HK-2 (cell line): ENCODE results near the gene HDAC1.
"Not testable (repeated sequence)": the region's sequence is repeated elsewhere in the genome, so short reads cannot be mapped to it uniquely, and the experiment has no call there.

ENCODE experiments used
- DNase-seq: peaks from one replicate; pipeline ENCODE4 v3.0.0-alpha.2; 2018; ENCODE audit not compliant: unreplicated experiment

Gene HDAC1

DNA sequence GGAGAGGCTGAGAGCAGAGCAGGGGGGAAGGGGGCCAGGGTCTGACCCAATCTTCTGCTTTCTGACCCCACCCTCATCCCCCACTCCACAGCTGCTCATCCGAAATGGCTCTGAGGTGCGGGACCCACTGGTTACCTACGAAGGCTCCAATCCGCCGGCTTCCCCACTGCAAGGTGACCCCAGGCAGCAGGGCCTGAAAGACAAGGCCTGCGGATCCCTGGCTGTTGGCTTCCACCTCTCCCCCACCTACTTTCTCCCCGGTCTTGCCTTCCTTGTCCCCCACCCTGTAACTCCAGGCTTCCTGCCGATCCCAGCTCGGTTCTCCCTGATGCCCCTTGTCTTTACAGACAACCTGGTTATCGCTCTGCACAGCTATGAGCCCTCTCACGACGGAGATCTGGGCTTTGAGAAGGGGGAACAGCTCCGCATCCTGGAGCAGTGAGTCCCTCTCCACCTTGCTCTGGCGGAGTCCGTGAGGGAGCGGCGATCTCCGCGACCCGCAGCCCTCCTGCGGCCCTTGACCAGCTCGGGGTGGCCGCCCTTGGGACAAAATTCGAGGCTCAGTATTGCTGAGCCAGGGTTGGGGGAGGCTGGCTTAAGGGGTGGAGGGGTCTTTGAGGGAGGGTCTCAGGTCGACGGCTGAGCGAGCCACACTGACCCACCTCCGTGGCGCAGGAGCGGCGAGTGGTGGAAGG, 17.1 kb upstream of the HDAC1 start:
- no peak for DNase-seq

DNA sequence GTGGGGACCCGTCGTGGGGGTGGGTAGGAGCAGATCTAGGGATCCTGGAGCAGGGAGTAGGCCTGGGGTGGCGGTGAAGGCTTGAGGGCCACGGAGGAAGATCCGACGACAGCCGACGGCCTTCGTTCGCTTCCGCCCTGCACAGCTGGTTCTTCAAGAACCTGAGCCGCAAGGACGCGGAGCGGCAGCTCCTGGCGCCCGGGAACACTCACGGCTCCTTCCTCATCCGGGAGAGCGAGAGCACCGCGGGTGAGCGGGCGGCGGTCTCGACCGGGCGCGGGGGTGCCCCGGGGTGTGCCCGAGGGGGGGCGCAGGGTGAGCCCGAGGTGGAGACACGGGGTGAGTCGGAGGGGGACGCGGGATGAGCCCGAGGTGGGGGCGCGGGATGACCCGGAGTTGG, 16.5 kb upstream of the HDAC1 start:
- no peak for DNase-seq

DNA sequence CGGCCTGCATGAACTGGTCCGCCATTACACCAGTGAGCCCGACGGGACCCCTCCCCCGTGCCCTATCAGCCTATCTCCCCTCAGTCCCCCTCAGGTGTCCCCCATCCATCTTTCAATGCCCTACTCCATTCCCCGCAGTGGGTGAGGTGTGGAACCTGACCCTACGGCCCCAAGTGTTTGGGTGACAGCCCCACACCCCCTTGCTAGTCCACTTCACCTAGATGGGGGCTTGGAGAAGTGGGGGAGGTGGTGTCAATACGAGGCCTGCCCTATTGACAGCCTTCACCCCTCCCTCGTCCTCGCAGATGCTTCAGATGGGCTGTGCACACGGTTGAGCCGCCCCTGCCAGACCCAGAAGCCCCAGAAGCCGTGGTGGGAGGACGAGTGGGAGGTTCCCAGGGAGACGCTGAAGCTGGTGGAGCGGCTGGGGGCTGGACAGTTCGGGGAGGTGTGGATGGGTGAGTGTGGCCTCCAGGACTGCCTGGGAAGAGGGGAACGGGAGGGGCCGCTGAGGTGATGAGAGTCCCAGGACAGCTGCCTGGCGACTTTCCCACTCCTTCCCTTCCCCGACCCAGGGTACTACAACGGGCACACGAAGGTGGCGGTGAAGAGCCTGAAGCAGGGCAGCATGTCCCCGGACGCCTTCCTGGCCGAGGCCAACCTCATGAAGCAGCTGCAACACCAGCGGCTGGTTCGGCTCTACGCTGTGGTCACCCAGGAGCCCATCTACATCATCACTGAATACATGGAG, 15.7 kb upstream of the HDAC1 start:
- DNase-seq = no peak

DNA sequence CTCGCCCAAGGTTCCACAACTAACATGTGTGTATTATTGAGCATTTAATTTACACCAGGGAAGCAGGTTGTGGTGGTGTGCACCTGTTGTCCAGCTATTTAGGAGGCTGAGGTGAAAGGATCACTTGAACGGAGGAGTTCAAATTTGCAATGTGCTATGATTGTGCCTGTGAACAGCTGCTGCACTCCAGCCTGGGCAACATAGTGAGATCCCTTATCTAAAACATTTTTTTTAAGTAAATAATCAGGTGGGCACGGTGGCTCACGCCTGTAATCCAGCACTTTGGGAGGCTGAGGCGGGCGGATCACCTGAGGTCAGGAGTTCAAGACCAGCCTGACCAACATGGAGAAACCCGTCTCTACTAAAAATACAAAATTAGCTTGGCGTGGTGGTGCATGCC, 7.1 kb upstream of the HDAC1 start:
- DNase-seq = not testable (repeated sequence)

DNA sequence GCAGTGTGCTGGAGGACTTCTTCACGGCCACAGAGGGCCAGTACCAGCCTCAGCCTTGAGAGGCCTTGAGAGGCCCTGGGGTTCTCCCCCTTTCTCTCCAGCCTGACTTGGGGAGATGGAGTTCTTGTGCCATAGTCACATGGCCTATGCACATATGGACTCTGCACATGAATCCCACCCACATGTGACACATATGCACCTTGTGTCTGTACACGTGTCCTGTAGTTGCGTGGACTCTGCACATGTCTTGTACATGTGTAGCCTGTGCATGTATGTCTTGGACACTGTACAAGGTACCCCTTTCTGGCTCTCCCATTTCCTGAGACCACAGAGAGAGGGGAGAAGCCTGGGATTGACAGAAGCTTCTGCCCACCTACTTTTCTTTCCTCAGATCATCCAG, 6.2 kb upstream of the HDAC1 start:
- DNase-seq = no peak

DNA sequence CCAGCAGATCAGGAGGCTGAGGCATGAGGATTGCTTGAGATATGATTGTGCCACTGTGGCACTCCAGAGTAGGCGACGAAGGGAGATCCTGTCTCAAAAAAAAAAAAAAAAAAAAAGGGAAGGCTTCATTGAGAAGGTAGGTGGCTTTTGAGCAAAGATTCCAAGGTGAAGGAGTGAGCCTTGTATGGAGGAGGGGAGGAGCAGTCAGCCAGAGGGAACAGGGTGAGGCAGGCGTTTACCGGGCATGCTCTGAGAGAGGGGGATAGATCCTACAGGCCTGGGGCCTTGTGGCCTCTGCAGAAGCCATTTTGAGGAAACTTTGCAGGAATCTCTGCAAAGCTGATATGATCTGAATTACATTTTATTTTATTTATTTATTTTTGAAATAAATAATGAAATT, 5.1 kb upstream of the HDAC1 start:
- DNase-seq = no peak

DNA sequence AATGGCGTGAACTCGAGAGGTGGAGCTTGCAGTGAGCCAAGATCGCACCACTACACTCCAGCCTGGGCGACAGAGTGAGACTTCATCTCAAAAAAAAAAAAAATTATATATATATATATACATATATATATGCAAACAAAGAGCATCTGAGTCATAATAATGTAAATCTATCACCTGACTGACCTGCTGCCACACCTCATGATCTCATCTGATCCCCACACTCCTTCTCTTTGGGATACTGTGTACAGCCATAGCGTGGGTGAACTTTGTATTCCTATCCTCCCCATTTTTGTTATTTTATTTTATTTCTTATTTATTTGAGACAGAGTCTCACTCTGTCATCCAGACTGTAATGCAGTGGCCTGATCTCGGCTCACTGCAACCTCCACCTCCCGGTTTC, 2.6 kb upstream of the HDAC1 start:
- DNase-seq = no peak

DNA sequence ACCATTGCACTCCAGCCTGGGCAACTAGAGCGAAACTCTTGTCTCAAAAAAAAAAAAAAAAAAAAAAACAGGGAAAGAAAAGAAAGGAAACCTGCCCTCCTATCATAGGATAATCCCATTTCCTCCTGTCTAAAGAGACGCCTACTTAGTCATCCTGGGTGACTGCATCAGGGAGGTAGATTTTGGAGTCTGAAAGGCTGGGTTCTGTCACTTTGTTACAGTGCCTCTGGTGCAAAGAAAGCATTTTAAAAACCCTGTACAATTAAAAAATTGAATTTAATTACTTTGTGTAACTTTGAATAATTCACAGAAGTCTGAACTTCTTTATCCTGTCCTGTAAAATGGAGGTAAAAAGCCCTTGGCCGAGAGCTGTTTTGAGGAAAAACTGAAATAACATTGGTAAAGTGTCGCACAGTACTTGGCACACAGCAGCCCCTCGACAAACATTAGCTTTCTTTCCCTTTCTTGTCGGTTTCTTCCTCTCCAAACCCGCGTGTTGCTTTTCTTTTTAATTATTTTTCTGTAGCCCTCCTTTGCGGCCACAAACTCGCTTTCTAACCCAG, 657 bp upstream of the HDAC1 start:
- peak; percentile 18 for DNase-seq

DNA sequence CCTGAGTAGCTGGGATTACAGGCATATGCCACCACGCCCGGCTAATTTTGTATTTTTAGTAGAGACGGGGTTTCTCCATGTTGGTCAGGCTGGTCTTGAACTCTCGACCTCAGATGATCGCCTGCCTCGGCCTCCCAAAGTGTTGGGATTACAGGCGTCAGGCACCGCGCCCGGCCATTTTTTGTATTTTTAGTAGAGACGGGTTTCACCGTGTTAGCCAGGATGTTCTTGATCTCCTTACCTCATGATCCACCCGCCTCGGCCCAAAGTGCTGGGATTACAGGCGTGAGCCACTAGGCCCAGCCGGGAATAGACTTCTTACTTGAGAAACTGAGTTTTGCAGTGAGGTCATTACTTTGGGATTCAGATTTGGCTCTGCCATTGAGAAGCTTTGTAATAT, 6.3 kb downstream of the HDAC1 start:
- not testable (repeated sequence) for DNase-seq

DNA sequence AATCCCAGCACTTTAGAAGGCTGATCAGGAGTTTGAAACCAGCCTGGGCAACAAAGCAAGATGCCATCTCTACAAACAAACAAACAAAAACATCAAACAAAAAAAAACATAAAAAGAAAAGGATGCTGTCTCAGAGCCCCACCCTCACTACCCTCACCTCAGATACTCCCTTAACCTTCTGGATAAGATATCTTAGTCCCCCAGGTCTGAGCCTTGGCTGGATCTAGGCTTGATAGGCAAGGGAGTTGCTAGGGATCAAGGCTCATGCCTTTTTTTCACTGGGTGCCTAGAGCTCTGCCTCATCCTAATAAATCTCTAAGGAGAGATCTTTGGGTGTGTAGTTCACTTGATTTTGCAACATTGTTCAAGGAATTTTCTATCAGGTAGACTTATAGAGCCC, 7.4 kb downstream of the HDAC1 start:
- no peak for DNase-seq

DNA sequence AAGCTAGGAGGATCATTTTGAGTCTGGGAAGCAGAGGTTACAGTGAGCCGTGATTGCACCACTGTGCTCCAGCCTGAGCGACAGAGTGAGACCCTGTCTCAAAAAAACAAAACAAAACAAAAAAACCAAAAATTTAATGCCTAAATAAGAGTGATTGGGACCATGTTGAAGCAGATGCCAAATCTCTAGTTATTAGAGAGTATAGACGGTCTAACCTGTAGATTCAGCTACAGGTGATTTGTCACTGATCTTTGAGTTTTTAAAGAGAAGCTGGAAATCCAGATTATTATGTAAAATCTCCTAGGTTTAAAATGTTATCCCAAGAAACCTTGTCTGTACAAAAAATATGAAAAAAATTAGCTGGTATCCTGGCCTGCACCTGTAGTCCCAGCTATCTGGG, 11.5 kb downstream of the HDAC1 start:
- DNase-seq = no peak

DNA sequence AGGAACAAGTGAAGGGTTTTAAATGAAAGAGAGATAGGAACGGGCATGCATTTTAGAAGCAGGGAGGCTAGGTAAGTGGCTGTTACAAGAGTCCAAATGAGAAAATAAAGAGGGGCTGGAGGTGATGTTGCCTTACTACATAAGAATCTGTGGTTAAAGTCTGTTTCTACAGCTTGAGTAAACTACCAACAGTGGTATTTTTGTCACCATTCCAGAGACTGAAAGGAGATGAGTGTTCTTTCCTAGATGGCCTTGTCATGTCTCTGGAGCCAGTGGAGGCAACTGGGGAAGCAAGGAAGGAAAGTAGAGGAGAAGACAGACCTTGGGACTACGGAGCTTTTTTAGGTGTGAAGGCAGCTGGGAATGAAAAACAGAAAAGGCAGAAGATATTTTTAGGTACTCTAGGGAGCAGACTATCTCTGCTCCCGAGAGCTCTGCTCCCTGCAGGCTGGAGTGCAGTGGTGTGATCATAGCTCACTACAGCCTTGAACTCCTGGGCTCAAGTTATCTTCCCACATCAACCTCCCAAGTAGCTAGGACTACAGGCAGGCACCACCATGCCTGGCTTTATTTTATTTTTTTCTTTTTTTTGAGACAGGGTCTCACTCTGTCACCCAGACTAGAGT, 12.2 kb downstream of the HDAC1 start:
- DNase-seq = no peak

DNA sequence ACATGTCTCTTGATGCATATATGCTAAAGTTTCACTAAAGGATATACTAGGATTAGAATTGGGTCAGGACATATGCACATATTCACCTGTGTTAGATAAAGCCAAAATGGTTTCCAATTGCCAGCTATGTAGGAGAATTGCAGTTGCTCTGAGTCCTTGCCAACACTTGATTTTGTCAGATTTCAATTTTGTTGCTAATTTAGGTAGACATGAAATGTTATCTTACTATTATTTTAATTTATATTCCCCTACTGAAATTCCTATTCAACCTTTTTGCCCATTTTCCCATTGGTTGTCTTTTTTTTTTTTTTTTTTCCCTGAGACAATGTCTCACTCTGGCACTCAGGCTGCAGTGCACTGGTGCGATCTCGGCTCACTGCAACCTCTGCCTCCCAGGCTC, 13.4 kb downstream of the HDAC1 start:
- no peak for DNase-seq

DNA sequence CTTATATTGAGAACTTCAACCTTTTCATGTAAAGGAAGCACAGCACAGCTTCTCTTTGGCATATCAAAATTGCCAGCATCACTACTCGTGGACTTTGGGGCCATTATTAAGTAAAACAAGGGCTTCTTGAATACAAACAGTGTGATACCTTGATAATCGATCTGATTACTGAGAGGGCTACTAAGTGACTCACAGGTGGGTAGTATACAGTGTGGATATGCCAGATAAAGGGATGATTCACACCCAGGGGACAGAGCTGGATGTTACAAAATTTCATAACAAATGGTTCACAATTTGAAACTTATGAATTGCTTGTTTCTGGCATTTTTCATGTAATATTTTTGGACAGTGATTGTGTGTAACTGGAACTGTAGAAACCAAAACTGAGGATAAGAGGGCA, 15.4 kb downstream of the HDAC1 start:
- no peak for DNase-seq

DNA sequence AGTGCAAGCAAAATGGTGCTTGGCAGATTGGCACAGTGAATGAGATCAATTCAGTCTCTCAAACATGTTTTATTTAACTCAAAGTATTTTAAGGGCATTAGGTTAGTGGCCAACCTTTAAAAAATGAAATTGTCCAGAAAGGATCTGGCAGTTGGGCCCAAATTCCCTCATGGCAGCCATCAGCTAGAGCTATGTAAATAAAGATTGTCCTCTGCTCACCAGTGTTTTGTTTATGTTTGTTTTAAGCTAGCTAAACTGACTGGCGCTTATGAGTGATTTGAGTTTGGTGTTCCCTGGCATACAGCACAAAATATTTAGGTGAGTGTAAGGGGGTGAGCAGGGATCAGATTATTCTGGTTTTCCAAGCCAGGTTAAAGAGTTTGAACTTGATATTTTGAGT, 18.1 kb downstream of the HDAC1 start:
- no peak for DNase-seq

DNA sequence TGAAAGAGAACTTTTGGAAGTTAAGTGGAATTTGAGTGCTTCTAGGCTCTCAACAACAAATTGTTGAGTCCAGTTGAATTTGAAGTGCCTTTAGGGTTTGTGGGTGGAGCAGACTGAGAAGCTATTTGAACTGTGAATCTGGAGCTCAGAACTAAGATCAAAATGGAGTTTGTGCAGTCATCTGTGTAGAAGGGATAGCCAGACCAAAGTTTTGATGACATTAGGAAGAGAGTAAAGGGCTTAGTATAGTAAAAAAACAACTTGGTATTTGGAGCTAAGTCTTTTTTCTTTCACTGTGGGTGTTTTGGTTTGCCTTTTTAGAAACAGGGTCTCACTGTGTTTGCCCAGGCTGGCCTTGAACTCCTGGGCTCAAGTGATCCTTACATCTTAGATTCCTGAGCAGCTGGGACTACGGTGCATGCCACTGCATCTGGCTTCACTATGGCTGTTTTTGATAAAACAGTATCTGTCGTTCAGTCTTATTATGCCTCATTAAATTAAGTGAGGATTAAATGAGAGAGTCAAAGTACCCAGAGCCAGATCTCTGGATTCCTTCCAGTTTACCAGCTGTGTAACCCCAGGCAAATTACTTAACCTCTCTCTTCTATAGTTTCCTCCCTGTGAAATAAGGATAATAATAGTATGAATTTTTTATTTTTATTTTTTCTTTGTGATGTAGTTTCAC, 20.0 kb downstream of the HDAC1 start:
- no peak for DNase-seq

DNA sequence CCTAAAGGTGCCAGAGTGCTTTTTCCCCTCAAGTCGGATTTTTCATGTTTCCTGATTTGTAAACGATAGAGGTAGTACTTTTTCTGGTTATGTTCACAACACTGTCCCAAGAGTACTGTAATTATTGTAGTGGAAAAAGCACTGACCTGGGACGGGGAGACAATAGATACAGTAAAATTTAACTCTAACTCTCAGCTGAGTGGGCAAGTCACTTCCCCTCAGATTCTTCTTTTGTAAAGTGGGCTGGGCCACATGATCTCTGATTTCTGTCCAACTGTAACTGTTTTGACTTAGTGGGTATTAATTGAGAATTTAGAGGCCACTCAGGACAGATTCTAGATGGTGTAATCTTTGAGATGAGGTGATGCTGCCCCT, 25.0 kb downstream of the HDAC1 start:
- DNase-seq = no peak

DNA sequence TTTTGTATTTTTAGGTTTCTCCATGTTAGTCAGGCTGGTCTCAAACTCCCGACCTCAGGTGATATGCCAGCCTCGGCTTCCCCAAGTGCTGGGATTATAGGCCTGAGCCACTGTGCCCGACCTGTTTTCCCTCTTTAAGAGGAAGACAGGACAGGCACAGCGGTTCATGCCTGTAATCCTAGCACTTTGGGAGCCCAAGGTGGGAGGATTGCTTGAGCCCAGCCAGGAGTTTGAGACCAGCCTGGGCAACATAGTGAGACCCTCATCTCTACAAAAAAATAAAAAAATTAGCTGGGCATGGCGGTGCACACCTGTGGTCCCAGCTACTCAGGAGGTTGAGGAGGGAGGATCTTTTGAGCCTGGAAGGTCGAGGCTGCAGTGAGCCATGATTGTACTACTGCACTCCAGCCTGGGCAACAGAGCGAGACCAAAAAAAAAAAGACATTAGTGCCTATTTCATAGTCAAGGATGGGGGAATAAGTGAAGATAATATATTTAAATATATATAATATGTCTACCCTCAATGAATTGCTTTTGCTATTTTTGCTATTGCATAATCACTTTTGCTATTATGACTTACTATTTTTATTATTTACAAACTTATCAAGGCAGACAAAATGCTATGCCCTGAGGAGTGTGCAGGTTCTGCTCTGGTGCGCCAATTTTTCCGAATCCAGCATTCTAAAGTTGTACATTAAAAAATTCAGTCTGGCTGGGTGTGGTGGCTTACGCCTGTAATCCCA, 26.4 kb downstream of the HDAC1 start:
- no peak for DNase-seq

DNA sequence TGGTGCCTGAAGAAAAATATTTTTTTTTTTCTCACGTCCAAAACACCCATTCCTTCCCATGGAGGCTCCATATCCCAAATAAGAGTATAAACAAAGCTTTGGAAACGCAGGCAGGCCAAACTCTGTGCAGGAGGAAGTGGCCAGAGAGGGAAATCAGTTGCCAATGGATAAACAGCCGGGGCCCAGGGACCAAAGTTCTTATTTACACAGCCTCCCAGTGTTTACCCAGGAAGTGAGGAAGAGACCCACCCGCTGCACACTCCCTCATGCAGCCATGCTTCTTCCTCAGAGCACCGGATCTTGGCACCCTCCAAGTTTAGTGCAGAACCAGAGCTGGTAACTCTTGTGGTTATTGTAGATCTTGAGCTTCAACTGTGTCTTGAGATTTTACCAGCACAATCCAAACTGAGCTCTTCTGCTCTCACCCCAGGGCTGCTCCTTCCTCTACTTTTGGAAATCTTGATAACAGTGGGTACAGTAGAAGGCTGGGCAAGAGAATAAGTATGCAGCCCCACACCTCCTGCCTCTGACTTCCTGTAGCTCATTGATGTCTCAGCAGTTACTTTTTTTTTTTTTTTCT, 29.9 kb downstream of the HDAC1 start:
- no peak for DNase-seq

DNA sequence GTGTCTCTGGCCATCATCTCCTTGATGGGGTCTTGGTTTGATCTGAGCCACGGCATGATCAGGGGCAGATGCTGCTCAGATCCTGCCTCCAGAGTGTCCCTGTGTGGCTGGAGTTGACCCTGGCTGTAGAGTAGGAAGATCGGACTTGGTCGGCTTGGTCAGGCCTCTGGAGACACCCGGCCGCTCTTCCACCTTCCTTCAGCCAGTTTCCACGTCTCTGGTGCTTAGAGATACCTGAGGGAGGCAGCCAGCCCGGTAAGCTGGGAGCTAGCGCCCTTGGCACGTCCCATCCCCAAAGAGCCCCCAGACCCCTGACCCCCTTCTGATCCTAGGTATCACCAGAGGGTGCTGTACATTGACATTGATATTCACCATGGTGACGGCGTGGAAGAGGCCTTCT, 35.3 kb downstream of the HDAC1 start:
- DNase-seq = no peak

DNA sequence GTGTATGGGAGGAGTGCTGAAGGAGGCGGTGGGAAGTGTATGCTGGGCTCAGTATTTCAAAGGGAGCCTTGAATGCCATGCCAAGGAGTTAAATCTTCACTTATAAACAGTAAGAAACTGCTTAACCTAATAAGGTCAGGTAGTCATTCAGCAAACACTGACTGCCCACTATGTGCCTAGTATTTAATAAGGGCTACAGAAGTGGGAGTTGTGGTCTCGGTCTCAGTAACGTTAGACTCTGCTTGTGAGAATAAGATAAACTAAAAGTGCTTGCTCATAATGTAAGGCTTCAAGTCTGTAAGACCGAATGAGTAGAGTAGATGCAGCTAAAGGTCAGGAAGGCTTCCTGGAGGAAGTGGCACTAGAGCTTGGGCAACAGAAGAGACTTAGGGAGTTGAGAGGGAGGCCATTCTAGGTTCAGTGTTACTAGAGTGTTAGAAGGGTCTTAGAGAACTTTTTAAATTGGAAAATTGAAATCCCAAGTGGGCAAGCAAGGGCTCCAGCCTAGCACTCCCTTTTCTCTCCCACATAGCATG, 38.1 kb downstream of the HDAC1 start:
- no peak for DNase-seq
